SW480 (cell line): ENCODE measurements around the gene ZMIZ1.

Source experiments
- DNase-seq: peaks from one replicate; pipeline ENCODE4 v3.0.0-alpha.2; 2016; ENCODE audit warnings: low spot score

Gene ZMIZ1

GRCh38 chr10:79081353-79082034 lies 12.7 kb downstream of the ZMIZ1 start:
- no peak for DNase-seq

GRCh38 chr10:79082035-79082373 lies 13.2 kb downstream of the ZMIZ1 start:
- no peak for DNase-seq

GRCh38 chr10:79082631-79083596 lies 14.1 kb downstream of the ZMIZ1 start:
- no peak for DNase-seq

GRCh38 chr10:79084012-79084971 lies 15.5 kb downstream of the ZMIZ1 start:
- DNase-seq = no peak

- DNase-seq = no peak
These were observed 16.3 kb downstream of the ZMIZ1 start for GRCh38 chr10:79084972-79085597.

GRCh38 chr10:79086822-79087221 lies 18.1 kb downstream of the ZMIZ1 start:
- DNase-seq = no peak

- DNase-seq = no peak
These were observed 19.0 kb downstream of the ZMIZ1 start for GRCh38 chr10:79087721-79088120.

- DNase-seq = no peak
These were observed 19.4 kb downstream of the ZMIZ1 start for GRCh38 chr10:79088176-79088575.

GRCh38 chr10:79088613-79089355 lies 20.0 kb downstream of the ZMIZ1 start:
- no peak for DNase-seq

GRCh38 chr10:79089632-79090031 lies 20.9 kb downstream of the ZMIZ1 start:
- DNase-seq = no peak

- DNase-seq = no peak
These were observed 21.5 kb downstream of the ZMIZ1 start for GRCh38 chr10:79090134-79090803.

- no peak for DNase-seq
These were observed 23.6 kb downstream of the ZMIZ1 start for GRCh38 chr10:79092292-79092896.

- no peak for DNase-seq
These were observed 25.1 kb downstream of the ZMIZ1 start for GRCh38 chr10:79093658-79094411.

- DNase-seq = no peak
These were observed 25.8 kb downstream of the ZMIZ1 start for GRCh38 chr10:79094412-79095175.

GRCh38 chr10:79095316-79095715 lies 26.6 kb downstream of the ZMIZ1 start:
- DNase-seq = no peak

- DNase-seq = no peak
These were observed 27.7 kb downstream of the ZMIZ1 start for GRCh38 chr10:79096514-79096913.

- no peak for DNase-seq
These were observed 28.5 kb downstream of the ZMIZ1 start for GRCh38 chr10:79097021-79097872.
